Measurements from ENCODE around the gene RBM33.
A peak's percentile ranks its signal among the peaks of the same experiment; 100 is the strongest.

RBM33 gene

GRCh38 chr7:155733582-155734444 lies 89.4 kb downstream of the RBM33 start:
- no peak for TF ChIP-seq CTCF (IDR thresholded peaks at IDR 0.05; ENCODE audit: low read depth, low read length, missing control alignments)
- H3K4me3 ChIP-seq (replicated peaks; ENCODE audit: low read depth, low read length), result no peak overlapping the region
- DNase-seq (ENCODE audit: extremely low read depth, low read depth), result no peak

GRCh38 chr7:155734445-155734809 lies 90.0 kb downstream of the RBM33 start:
- no peak overlapping the region for H3K4me3 ChIP-seq (replicated peaks; ENCODE audit: low read depth, low read length)
- no peak for DNase-seq (ENCODE audit: extremely low read depth, low read depth)

GRCh38 chr7:155735442-155736115 lies 91.1 kb downstream of the RBM33 start:
- no peak for TF ChIP-seq CTCF (IDR thresholded peaks at IDR 0.05; ENCODE audit: low read depth, low read length, missing control alignments)
- no peak for DNase-seq (ENCODE audit: extremely low read depth, low read depth)
- no peak overlapping the region for H3K4me3 ChIP-seq (replicated peaks; ENCODE audit: low read depth, low read length)

More at GRCh38 chr7:155734445-155734809, 90.0 kb downstream of the RBM33 start:
- TF ChIP-seq CTCF (IDR thresholded peaks at IDR 0.05; ENCODE audit: low read depth, low read length, missing control alignments), result no peak

GRCh38 chr7:155737590-155737989 lies 93.1 kb downstream of the RBM33 start:
- H3K4me3 ChIP-seq (replicated peaks; ENCODE audit: low read depth, low read length), result no peak overlapping the region
- no peak for DNase-seq (ENCODE audit: extremely low read depth, low read depth)
- no peak for TF ChIP-seq CTCF (IDR thresholded peaks at IDR 0.05; ENCODE audit: low read depth, low read length, missing control alignments)

- H3K4me3 ChIP-seq (replicated peaks; ENCODE audit: low read depth, low read length), result no peak overlapping the region
- no peak for DNase-seq (ENCODE audit: extremely low read depth, low read depth)
- no peak for TF ChIP-seq CTCF (IDR thresholded peaks at IDR 0.05; ENCODE audit: low read depth, low read length, missing control alignments)
Observed at GRCh38 chr7:155738104-155738503, 93.6 kb downstream of the RBM33 start.

GRCh38 chr7:155738652-155739537 lies 94.4 kb downstream of the RBM33 start:
- DNase-seq (ENCODE audit: extremely low read depth, low read depth), result peak; percentile 32
- peak; percentile 20 for TF ChIP-seq CTCF (IDR thresholded peaks at IDR 0.05; ENCODE audit: low read depth, low read length, missing control alignments)
- H3K4me3 ChIP-seq (replicated peaks; ENCODE audit: low read depth, low read length), result no peak overlapping the region

All from HFF-Myc (cell line).